ENCODE data around the gene PAPSS2. TPM values are rescaled to one million over a fixed set of nuclear protein-coding genes. Genes with fewer than 3 reads are reported as not detected.

Gene PAPSS2
- total RNA-seq, 4 donors from 2014 or later = 17.3 to 117 (median 88.4) TPM

GRCh38 chr10:87654212-87654611 is 5.5 kb upstream of the PAPSS2 start:
- H3K4me1 ChIP-seq = peaks cover 0 to 20% (median 2%) of the 10 kb centered on the region in 4 donors
- WGBS, 2 donors (ENCODE audit: low coverage in 1 of 2) = 39% methylated on average over 1 of the region's 1 CpG; no CpG with 5 or more reads in 1 of the 2 donors
- intact Hi-C loops (cut with DNase I; ENCODE audit: low total_unique reads) (loop anchor here (10.0 kb wide), 1 partner anchor 91 kb away; no protein-coding TSS in a partner anchor), in situ Hi-C loops (cut with MboI; ENCODE audit: low pct_ligation_motif_present in 1 of 4, low pct_unique_long_range_greater_than_20kb in 1 of 4, low sequenced_read_pairs in 3 of 4) (loop anchor here in 1 of 4 donors (10.0 kb wide), 1 partner anchor 71 kb away; no protein-coding TSS in a partner anchor)
- no peak overlapping the region for H3K4me3 ChIP-seq
- DNase-seq = no peak
- no peaks in the 10 kb centered on the region for H3K9me3 ChIP-seq
- H3K27me3 ChIP-seq = no peaks in the 10 kb centered on the region
- H3K27ac ChIP-seq = no peak overlapping the region
- TF ChIP-seq POLR2A (IDR thresholded peaks at IDR 0.05) (no peak), POLR2AphosphoS5 (IDR thresholded peaks at IDR 0.05) (no peak), EP300 (IDR thresholded peaks at IDR 0.05; ENCODE audit: low read depth) (no peak)
- TF ChIP-seq, protein P1, sequence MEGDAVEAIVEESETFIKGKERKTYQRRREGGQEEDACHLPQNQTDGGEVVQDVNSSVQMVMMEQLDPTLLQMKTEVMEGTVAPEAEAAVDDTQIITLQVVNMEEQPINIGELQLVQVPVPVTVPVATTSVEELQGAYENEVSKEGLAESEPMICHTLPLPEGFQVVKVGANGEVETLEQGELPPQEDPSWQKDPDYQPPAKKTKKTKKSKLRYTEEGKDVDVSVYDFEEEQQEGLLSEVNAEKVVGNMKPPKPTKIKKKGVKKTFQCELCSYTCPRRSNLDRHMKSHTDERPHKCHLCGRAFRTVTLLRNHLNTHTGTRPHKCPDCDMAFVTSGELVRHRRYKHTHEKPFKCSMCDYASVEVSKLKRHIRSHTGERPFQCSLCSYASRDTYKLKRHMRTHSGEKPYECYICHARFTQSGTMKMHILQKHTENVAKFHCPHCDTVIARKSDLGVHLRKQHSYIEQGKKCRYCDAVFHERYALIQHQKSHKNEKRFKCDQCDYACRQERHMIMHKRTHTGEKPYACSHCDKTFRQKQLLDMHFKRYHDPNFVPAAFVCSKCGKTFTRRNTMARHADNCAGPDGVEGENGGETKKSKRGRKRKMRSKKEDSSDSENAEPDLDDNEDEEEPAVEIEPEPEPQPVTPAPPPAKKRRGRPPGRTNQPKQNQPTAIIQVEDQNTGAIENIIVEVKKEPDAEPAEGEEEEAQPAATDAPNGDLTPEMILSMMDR (IDR thresholded peaks at IDR 0.05) = no peak
- H3K36me3 ChIP-seq = no peaks in the 10 kb centered on the region

- intact Hi-C loops (cut with DNase I; ENCODE audit: low total_unique reads) = loop anchor here (10.0 kb wide), 1 partner anchor 88 kb away; no protein-coding TSS in a partner anchor
- DNase-seq = no peak
- in situ Hi-C loops (cut with MboI; ENCODE audit: low pct_ligation_motif_present in 1 of 4, low pct_unique_long_range_greater_than_20kb in 1 of 4, low sequenced_read_pairs in 3 of 4) = loop anchor here in 1 of 4 donors (10.0 kb wide), 1 partner anchor 68 kb away; no protein-coding TSS in a partner anchor
These were observed 3.1 kb upstream of the PAPSS2 start for GRCh38 chr10:87656431-87657072.

GRCh38 chr10:87657371-87657770 is 2.3 kb upstream of the PAPSS2 start:
- TF ChIP-seq POLR2A (IDR thresholded peaks at IDR 0.05) (no peak), EP300 (IDR thresholded peaks at IDR 0.05; ENCODE audit: low read depth) (no peak), POLR2AphosphoS5 (IDR thresholded peaks at IDR 0.05) (no peak)
- TF ChIP-seq, protein P1 (IDR thresholded peaks at IDR 0.05) = no peak
- in situ Hi-C loops (cut with MboI; ENCODE audit: low pct_ligation_motif_present in 1 of 4, low pct_unique_long_range_greater_than_20kb in 1 of 4, low sequenced_read_pairs in 3 of 4) = loop anchor here in 1 of 4 donors (10.0 kb wide), 1 partner anchor 67 kb away; no protein-coding TSS in a partner anchor
- Histone ChIP-seq H3K36me3 (no peaks in the 10 kb centered on the region), H3K9me3 (no peaks in the 10 kb centered on the region), H3K4me1 (peaks cover 3 to 39% (median 13%) of the 10 kb centered on the region in 4 donors), H3K4me3 (no peak overlapping the region), H3K27ac (peak overlapping the region; percentile 10 to 40 (median 28)), H3K27me3 (no peaks in the 10 kb centered on the region)
- 59 to 66% methylated on average over 2 to 5 of the region's 5 CpGs for WGBS, 2 donors (ENCODE audit: low coverage in 1 of 2)
- intact Hi-C loops (cut with DNase I; ENCODE audit: low total_unique reads) = loop anchor here (10.0 kb wide), 1 partner anchor 87 kb away; no protein-coding TSS in a partner anchor
- no peak for DNase-seq

More at GRCh38 chr10:87656431-87657072, 3.1 kb upstream of the PAPSS2 start:
- no peak overlapping the region for H3K4me3 ChIP-seq
- H3K4me1 ChIP-seq = peaks cover 3 to 31% (median 10%) of the 10 kb centered on the region in 4 donors
- no peak for TF ChIP-seq EP300 (IDR thresholded peaks at IDR 0.05; ENCODE audit: low read depth)
- TF ChIP-seq, protein P1 (IDR thresholded peaks at IDR 0.05) = peak; percentile 71 to 81 (median 72)
- H3K9me3 ChIP-seq = no peaks in the 10 kb centered on the region
- no peaks in the 10 kb centered on the region for H3K36me3 ChIP-seq
- peak overlapping the region; percentile 10 to 40 (median 28) for H3K27ac ChIP-seq
- WGBS, 2 donors (ENCODE audit: low coverage in 1 of 2) = 39 to 60% methylated on average over 1 to 4 of the region's 4 CpGs
- H3K27me3 ChIP-seq = no peaks in the 10 kb centered on the region

DNA sequence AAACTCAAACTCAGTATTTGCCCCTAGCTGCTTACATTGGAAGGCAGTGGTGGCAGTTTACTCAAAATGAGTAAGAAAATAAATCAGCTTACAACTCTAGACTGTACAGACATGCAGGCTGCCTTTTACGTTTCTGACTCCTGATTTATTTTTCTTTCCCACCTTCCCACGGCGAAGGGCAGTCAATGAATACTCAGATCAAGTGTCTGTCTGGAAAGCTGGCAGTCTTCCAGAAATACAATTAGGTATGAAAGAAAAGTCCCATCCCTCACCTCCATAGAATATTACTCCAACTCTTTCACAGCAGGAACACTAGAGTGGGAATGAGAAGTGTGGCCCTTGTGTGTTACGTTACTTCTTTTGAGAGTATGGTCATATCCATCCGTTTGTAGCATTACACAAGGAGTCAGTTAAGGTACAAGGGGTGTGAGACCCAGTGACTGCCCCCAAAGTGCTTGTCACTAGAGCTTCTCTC is 1.3 kb upstream of the PAPSS2 start:
- Histone ChIP-seq H3K27me3 (no peaks in the 10 kb centered on the region), H3K9me3 (no peaks in the 10 kb centered on the region), H3K4me3 (no peak overlapping the region), H3K27ac (peak overlapping the region; percentile 14 to 77 (median 22)), H3K36me3 (no peaks in the 10 kb centered on the region), H3K4me1 (peaks cover 3 to 42% (median 13%) of the 10 kb centered on the region in 4 donors)
- WGBS, 2 donors (ENCODE audit: low coverage in 1 of 2) = 74 to 93% methylated on average over 3 to 5 of the region's 5 CpGs
- DNase-seq = no peak
- intact Hi-C loops (cut with DNase I; ENCODE audit: low total_unique reads) = loop anchor here (10.0 kb wide), 1 partner anchor 86 kb away; no protein-coding TSS in a partner anchor
- TF ChIP-seq POLR2AphosphoS5 (IDR thresholded peaks at IDR 0.05) = no peak
- TF ChIP-seq, protein P1 (IDR thresholded peaks at IDR 0.05) = no peak
- TF ChIP-seq EP300 (IDR thresholded peaks at IDR 0.05; ENCODE audit: low read depth) = no peak
- TF ChIP-seq POLR2A (IDR thresholded peaks at IDR 0.05) = no peak
- in situ Hi-C loops (cut with MboI; ENCODE audit: low pct_ligation_motif_present in 1 of 4, low pct_unique_long_range_greater_than_20kb in 1 of 4, low sequenced_read_pairs in 3 of 4) = loop anchor here in 1 of 4 donors (10.0 kb wide), 1 partner anchor 66 kb away; no protein-coding TSS in a partner anchor

Data from transverse colon (tissue), 4 donors.